ENCODE results near the gene AFTPH. TPM values are rescaled to one million over a fixed set of nuclear protein-coding genes. Genes with fewer than 3 reads are reported as not detected.

AFTPH gene
- total RNA-seq, 1 experiment from 2014 or later: 13.5 TPM

DNA sequence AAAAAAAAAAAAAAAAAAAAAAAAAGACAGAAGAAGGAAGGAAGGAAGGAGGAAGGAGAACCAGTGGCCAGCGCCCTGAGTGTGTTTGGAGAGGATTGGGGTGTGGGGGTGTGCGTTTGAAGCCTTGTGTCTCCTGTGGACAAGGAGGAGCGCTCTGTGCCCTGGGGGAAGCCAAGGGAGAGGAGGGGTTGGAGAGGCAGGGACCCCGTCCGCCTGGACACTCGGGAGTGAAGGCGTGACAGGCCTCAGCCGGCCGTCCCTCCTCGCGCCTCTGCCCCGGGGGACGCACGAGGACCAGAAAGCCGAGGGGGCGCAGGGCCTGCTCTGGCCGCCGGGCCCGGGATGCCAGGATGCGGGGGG is 84.7 kb downstream of the AFTPH start:
- peaks cover 50% of the 10 kb centered on the region for H3K27me3 Mint-ChIP-seq (ENCODE audit: low read depth)
- Histone ChIP-seq H3K4me1 (ENCODE audit: insufficient read depth, low read length) (no peaks in the 10 kb centered on the region), H3K9me3 (ENCODE audit: control insufficient read depth, low read depth, low read length) (no peaks in the 10 kb centered on the region), H2BK20ac (ENCODE audit: low read depth, low read length, poor library complexity, severe bottlenecking) (no peak overlapping the region), H3K27me3 (ENCODE audit: insufficient read depth, low read length) (no peaks in the 10 kb centered on the region; the same call in 1 of the 2 replicates), H4K91ac (ENCODE audit: insufficient read length, low read depth, low read length) (no peak overlapping the region), H3K14ac (ENCODE audit: insufficient read depth, low read length) (peak overlapping the region; percentile 44), H3K79me2 (ENCODE audit: insufficient read depth, low read length) (no peaks in the 10 kb centered on the region), H2BK120ac (ENCODE audit: low read depth, low read length, poor library complexity, severe bottlenecking) (no peak overlapping the region), H2AK5ac (ENCODE audit: insufficient read length, low read length) (no peak overlapping the region), H3K79me1 (ENCODE audit: insufficient read depth, low read depth, low read length, poor library complexity, severe bottlenecking) (no peaks in the 10 kb centered on the region), H3K4me2 (ENCODE audit: insufficient read depth, insufficient read length, low read length) (peak overlapping the region; percentile 49), H3K23me2 (ENCODE audit: insufficient read length, low read depth, low read length, poor library complexity, severe bottlenecking) (peaks cover 2% of the 10 kb centered on the region), H3K27ac (ENCODE audit: insufficient read length, low read depth, low read length) (no peak overlapping the region), H3K23ac (ENCODE audit: insufficient read length, low read depth, low read length) (no peak overlapping the region), H3K9ac (ENCODE audit: extremely low read depth, insufficient read length, low read length) (no peak overlapping the region), H2BK15ac (ENCODE audit: low read depth, low read length) (no peak overlapping the region), H3K56ac (ENCODE audit: insufficient read length, low read depth, low read length) (no peak overlapping the region), H4K8ac (replicated peaks; ENCODE audit: insufficient read length, low read depth, low read length) (no peak overlapping the region), H3K18ac (ENCODE audit: insufficient read length, low read depth, low read length) (peak overlapping the region; percentile 68), H2BK12ac (ENCODE audit: insufficient read length, low read depth, low read length) (no peak overlapping the region), H4K5ac (ENCODE audit: insufficient read length, low read depth, low read length) (no peak overlapping the region), H2BK5ac (ENCODE audit: insufficient read length, low read length) (no peak overlapping the region), H4K20me1 (ENCODE audit: control insufficient read depth, insufficient read depth, insufficient read length) (no peaks in the 10 kb centered on the region), H3K4ac (ENCODE audit: low read depth, low read length) (no peak overlapping the region), H2AFZ (ENCODE audit: low read length) (no peak overlapping the region), H3T11ph (ENCODE audit: low read length) (no peak overlapping the region)
- no peak for TF ChIP-seq CTCF (conservative IDR thresholded peaks at IDR 0.05)
- peak overlapping the region; percentile 52 to 72 for H3K4me3 Mint-ChIP-seq
- DNase-seq: no peak
- H3K36me3 Mint-ChIP-seq (ENCODE audit: insufficient read depth in 1 of 3, low read depth in 3 of 3): peaks cover 4 to 9% (median 4%) of the 10 kb centered on the region in 3 experiments; a peak in 4 of 7 replicates
- no peak overlapping the region for H3K27ac Mint-ChIP-seq
- WGBS (ENCODE audit: extremely low coverage, insufficient read length, low lambda C conversion rate): no CpG with 5 or more reads among the region's 20 CpGs
- H3K9me3 Mint-ChIP-seq: peaks cover 4 to 7% of the 10 kb centered on the region in 2 experiments; a peak in 4 of 5 replicates
- H3K4me1 Mint-ChIP-seq: peaks cover 8 to 21% of the 10 kb centered on the region in 2 experiments; a peak in 3 of 4 replicates

Measured in H9 (cell line).